Mesangial cell (primary cell): ENCODE results near the gene DDX56. TPM values are rescaled to one million over a fixed set of nuclear protein-coding genes. Genes with fewer than 3 reads are reported as not detected.

Experiments
- total RNA-seq: library from RNA; depleted of rRNA; stranded (reverse); fragments of >200 nt; gene quantifications from 2 replicates; pipeline ENCODE4 v1.2.3, GENCODE V29; 2015

Gene DDX56
- 56.5 and 84.1 TPM in 2 replicates for total RNA-seq

GRCh38 chr7:44573464-44574286 is at the start of gene DDX56:
Gene DDX56, minus strand, starts transcription at chr7:44573908. Its CDS starts 13 bp downstream, at chr7:44573895.

GRCh38 chr7:44606341-44607140 is 32.8 kb upstream of the DDX56 start, which contains the start of gene OGDH:
Gene OGDH, plus strand, starts transcription at chr7:44606627. Its CDS starts 17,717 bp downstream, at chr7:44624344.

GRCh38 chr7:44581879-44582603 is 8.3 kb upstream of the DDX56 start, which contains the start of gene TMED4:
Gene TMED4, minus strand, starts transcription at chr7:44582231. Its CDS starts 25 bp downstream, at chr7:44582206.

GRCh38 chr7:44541028-44541869 is 32.5 kb downstream of the DDX56 start, which contains the start of gene NPC1L1:
Gene NPC1L1, minus strand, starts transcription at chr7:44541330. Its CDS starts 71 bp downstream, at chr7:44541259.

Other genes starting within 250 kb of the DDX56 start
- 0.38 and 0.98 TPM in 2 replicates for gene CAMK2B, start 248.3 kb downstream of the DDX56 start, total RNA-seq
- gene NUDCD3, start 83.2 kb downstream of the DDX56 start, total RNA-seq = 47.7 and 62.4 TPM in 2 replicates
- 0.33 and 1.1 TPM in 2 replicates for gene NPC1L1, start 32.6 kb downstream of the DDX56 start, total RNA-seq
- gene TMED4, start 8.3 kb upstream of the DDX56 start, total RNA-seq = 60.5 and 95.6 TPM in 2 replicates
- 90.9 and 105 TPM in 2 replicates for gene OGDH, start 32.7 kb upstream of the DDX56 start, total RNA-seq
- 23.5 and 37.0 TPM in 2 replicates for gene ZMIZ2, start 174.9 kb upstream of the DDX56 start, total RNA-seq
- gene PPIA, start 222.8 kb upstream of the DDX56 start, total RNA-seq = 1,637 and 3,097 TPM in 2 replicates